Heart left ventricle (tissue), 16 donors: Measurements from ENCODE around the gene HMGXB4. TPM values are rescaled to one million over a fixed set of nuclear protein-coding genes. Genes with fewer than 3 reads are reported as not detected.

ENCODE experiments used
- ATAC-seq, 4 donors: fragments of 200-7000 bp; cut with Tn5 transposase; one replicate each; pipeline ENCODE4 v1.9.1; 2020 to 2022; ENCODE audit warnings: moderate library complexity in 4 of 4, mild to moderate bottlenecking in 3 of 4, moderate number of reproducible peaks in 1 of 4
- DNase-seq, 5 donors: peaks; one replicate each; pipeline ENCODE4 v3.0.0-alpha.2; 2020
- H3K27ac ChIP-seq, 12 donors: fragments of 200-600 bp; sonication (generic) in 4 of 12; one replicate each; pipeline versions ENCODE4 v1.5.0 to v1.8.0; 2016 to 2022; ENCODE audit warnings: mild to moderate bottlenecking in 2 of 12
- H3K27me3 ChIP-seq, 9 donors: fragments of 200-600 bp; sonication (generic) in 2 of 9; one replicate each; pipeline versions ENCODE4 v1.5.1 to v1.8.0; 2016 to 2022; ENCODE audit warnings: mild to moderate bottlenecking in 3 of 9
- H3K36me3 ChIP-seq, 9 donors: fragments of 200-600 bp; sonication (generic) in 2 of 9; one replicate each; pipeline versions ENCODE4 v1.5.0 to v1.8.0; 2018 to 2022; ENCODE audit warnings: mild to moderate bottlenecking in 2 of 9
- H3K4me1 ChIP-seq, 12 donors: fragments of 200-600 bp; sonication (generic) in 4 of 12; one replicate each; pipeline versions ENCODE4 v1.5.0 to v1.8.0; 2016 to 2022; ENCODE audit warnings: mild to moderate bottlenecking in 3 of 12
- H3K4me3 ChIP-seq, 12 donors: fragments of 200-600 bp; sonication (generic) in 4 of 12; one replicate each; pipeline versions ENCODE4 v1.5.0 to v1.8.0; 2017 to 2022; ENCODE audit warnings: mild to moderate bottlenecking in 9 of 12, moderate library complexity in 4 of 12
- H3K9me3 ChIP-seq, 12 donors: fragments of 200-600 bp; sonication (generic) in 4 of 12; one replicate each; pipeline versions ENCODE4 v1.5.0 to v1.8.0; 2016 to 2022; ENCODE audit warnings: mild to moderate bottlenecking in 1 of 12
- CTCF ChIP-seq, 12 donors: fragments of 200-600 bp; sonication (generic) in 4 of 12; IDR thresholded peaks; one replicate each; pipeline versions ENCODE4 v1.5.0 to v1.8.0; 2018 to 2022; ENCODE audit warnings: antibody characterized with exemption in 12 of 12, mild to moderate bottlenecking in 5 of 12
- POLR2A ChIP-seq, 2 donors: fragments of 450-650 bp; IDR thresholded peaks; one replicate each; pipeline ENCODE4 v1.6.1; 2017; ENCODE audit warnings: antibody characterized with exemption in 2 of 2, mild to moderate bottlenecking in 2 of 2, moderate library complexity in 2 of 2
- WGBS, 4 donors: extraction: QIAGEN DNeasy Blood & Tissue Kit in 2 of 4; methylation state at CpG; one replicate each; pipeline versions ENCODE4 v1.1.5 to v1.1.7; 2013 to 2018; 5-methylcytosine and 5-hydroxymethylcytosine counted together
- intact Hi-C, 10 donors: fragments of 100-400 bp; cut with DNase I; formaldehyde crosslinking; loops; one replicate each; pipeline versions ENCODE4 v1.11.1 to v1.14.2; 2022
- polyA plus RNA-seq, 2 donors: library from polyadenylated mRNA; stranded (reverse); fragments of 200-250 nt; gene quantifications; one replicate each; pipeline ENCODE4 v1.2.3, GENCODE V29; 2013
- total RNA-seq, 9 donors: library from RNA; depleted of rRNA in 2 of 9; stranded (reverse); fragments of >200 nt in 2 of 9; fragmentation: NEBNext Ultra II Directional in 3 of 9; extraction: Animal tissue kit (Norgen Biotek cat#: 25700) in 3 of 9; gene quantifications; one replicate each; pipeline versions ENCODE4 v1.1.0 to v1.2.4, GENCODE V29; 2016 to 2023
- donor health status: ischemic (EF 13 %, LVEDD 7.1; RV severe dilation, severe dysfunction).
- donor health status: healthy with polysubstance abuse.
- donor health status: DM: no; HTN: yes; CAD: no.
- donor health status: DM: no; HTN: no; CAD: no.
- donor health status: ischemic (EF 25% LVEDD 6.9; RV normal size, moderate dysfunction).
- donor health status: ischemic (EF 25% LVEDD 5.7; RV mildly dilated, moderate dysfunction).
- donor health status: healthy.
- donor health status: DM: yes; HTN: yes; CAD: no.
- donor health status: ischemic (EF 35%, LVEDD 5.7; RV mildly dilated, moderate dysfunction).
- donor health status: nonischemic (EF 11% LVEDD 7.7; RV severe dilation, severe dysfunction).
- donor health status: DM: yes; HTN: yes; CAD: no.
- donor health status: PGD.
- donor health status: ischemic (EF 29% LVEDD 5.4; RV normal size, mild dysfunction).
- donor health status: nonischemic (EF 23%, LVEDD 6.1; RV moderate dilation, normal function).

Gene HMGXB4
- total and polyA plus RNA-seq, 11 donors: 5.6 to 14.2 (median 8.0) TPM

GRCh38 chr22:35333220-35333619 lies 75.9 kb downstream of the HMGXB4 start:
- intact Hi-C loops: no loop called here

DNA sequence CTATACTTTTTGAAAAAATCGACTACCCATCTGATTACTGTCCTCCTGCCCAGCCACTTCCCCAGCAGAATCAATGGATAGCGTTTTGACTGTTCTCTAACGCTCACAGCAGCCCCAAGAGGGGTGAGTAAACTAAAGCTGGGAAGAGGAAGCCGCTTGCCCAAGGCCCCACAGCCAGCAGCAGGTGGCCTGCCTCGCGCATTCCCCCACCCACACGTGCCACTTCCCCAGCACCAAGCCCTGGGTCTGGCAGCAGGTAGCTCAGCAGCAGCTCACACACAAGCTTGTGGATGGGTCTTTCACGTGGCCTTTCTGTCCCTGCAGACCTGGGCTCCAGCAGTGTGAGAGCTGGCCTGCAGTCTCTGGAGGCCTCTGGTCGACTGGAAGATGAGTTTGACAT lies 76.7 kb downstream of the HMGXB4 start:
- DNase-seq: no peak
- peak overlapping the region in 1 of 12 donors; percentile 3 for H3K27ac ChIP-seq

More at GRCh38 chr22:35333220-35333619, 75.9 kb downstream of the HMGXB4 start:
- peak in 1 of 5 donors; percentile 15 for DNase-seq
- Histone ChIP-seq H3K36me3 (peaks cover 0 to 98% (median 84%) of the 10 kb centered on the region in 9 donors), H3K4me3 (no peak overlapping the region), H3K27me3 (no peaks in the 10 kb centered on the region), H3K4me1 (peaks cover 0 to 50% (median 19%) of the 10 kb centered on the region in 12 donors), H3K9me3 (no peaks in the 10 kb centered on the region), H3K27ac (peak overlapping the region in 2 of 12 donors; percentile 18 to 79)
- WGBS, 4 donors: 73 to 97% (median 94%) methylated on average over 3 to 7 of the region's 7 CpGs
- TF ChIP-seq CTCF (IDR thresholded peaks at IDR 0.05) (no peak), POLR2A (IDR thresholded peaks at IDR 0.05) (no peak)
- no peak for ATAC-seq

DNA sequence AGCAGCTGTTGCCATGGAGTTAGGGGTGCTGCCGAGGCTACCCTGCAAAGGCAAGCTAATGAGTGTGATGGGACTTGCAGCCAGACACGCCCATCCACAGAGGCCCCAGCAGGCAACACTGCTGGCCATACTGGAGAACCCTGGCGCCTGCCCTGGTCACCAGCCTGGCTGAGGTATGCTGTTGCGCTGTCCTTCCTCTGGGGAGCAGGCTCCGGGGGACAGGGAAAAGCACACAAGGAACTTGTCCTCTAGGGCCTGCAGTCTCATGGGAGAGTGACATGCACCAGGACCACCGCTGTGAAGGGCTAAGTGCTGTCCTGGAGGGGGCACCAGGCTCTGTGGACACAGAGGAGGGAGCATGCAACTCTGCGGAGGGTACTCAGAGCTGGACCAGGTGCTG lies 78.2 kb downstream of the HMGXB4 start:
- WGBS, 4 donors: 58 to 80% (median 78%) methylated on average over 5 to 7 of the region's 7 CpGs
- peaks cover 0 to 98% (median 93%) of the 10 kb centered on the region in 9 donors for H3K36me3 ChIP-seq
- ATAC-seq: peak in 1 of 4 donors; percentile 9
- peaks cover 0 to 40% (median 13%) of the 10 kb centered on the region in 12 donors for H3K4me1 ChIP-seq
- no peaks in the 10 kb centered on the region for H3K9me3 ChIP-seq
- intact Hi-C loops: no loop called here
- H3K27me3 ChIP-seq: no peaks in the 10 kb centered on the region
- H3K27ac ChIP-seq: peak overlapping the region in 1 of 12 donors; percentile 57
- no peak overlapping the region for H3K4me3 ChIP-seq
- DNase-seq: no peak
- TF ChIP-seq CTCF (IDR thresholded peaks at IDR 0.05) (no peak), POLR2A (IDR thresholded peaks at IDR 0.05) (no peak)

More for the DNA sequence above, 76.7 kb downstream of the HMGXB4 start:
- WGBS, 4 donors: 61 to 69% (median 65%) methylated on average over 4 to 9 of the region's 9 CpGs
- Histone ChIP-seq H3K27me3 (no peaks in the 10 kb centered on the region), H3K4me1 (peaks cover 0 to 50% (median 19%) of the 10 kb centered on the region in 12 donors), H3K9me3 (no peaks in the 10 kb centered on the region), H3K36me3 (peaks cover 0 to 98% (median 85%) of the 10 kb centered on the region in 9 donors), H3K4me3 (no peak overlapping the region)
- intact Hi-C loops: no loop called here
- ATAC-seq: no peak
- no peak for TF ChIP-seq CTCF (IDR thresholded peaks at IDR 0.05)
- no peak for TF ChIP-seq POLR2A (IDR thresholded peaks at IDR 0.05)

DNA sequence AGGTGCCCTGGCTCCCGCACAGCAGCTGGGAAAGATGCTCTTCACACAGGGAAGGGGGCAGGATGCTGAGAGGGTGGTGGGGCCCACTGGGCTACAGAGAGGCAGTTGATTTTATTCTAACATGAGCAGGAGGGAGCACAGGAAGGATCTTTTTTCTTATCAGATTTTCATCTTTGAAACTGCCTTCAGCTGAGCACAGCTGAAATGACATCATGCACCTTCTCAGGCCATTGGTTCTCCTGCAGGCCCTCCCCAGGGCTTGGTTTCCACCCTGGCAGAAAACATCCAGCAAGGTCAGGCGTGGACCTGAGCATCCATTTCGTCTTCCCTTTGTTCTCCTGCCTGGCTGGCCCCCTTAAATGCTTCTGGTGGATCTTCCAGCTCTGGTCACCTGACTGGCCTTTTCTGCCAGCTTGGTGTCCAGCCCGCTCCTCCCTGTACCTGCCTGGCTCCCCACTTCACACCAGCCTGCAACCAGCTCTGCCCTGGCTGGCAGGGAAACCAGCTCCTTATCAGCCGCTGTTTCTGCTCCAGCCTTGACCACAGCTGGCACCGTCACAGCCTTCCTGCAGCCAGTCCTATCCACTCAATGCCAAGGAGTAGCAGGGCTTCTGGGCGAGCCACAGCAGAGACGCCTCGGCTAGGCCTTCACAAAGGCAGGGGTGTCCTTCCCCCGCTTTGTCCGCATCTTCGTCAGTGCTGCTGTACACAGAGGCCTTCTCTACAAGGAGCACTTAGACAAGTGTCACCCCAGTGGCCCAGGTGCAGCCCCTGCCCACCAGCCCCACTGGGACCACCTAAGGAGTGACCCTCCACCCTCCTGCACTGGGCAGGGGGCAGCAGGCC lies 78.9 kb downstream of the HMGXB4 start:
- WGBS, 4 donors: 60 to 69% (median 63%) methylated on average over 12 of the region's 12 CpGs
- Histone ChIP-seq H3K4me3 (no peak overlapping the region), H3K36me3 (peaks cover 0 to 98% (median 93%) of the 10 kb centered on the region in 9 donors), H3K4me1 (peaks cover 0 to 36% (median 9%) of the 10 kb centered on the region in 12 donors), H3K27ac (peak overlapping the region in 8 of 12 donors; percentile 24 to 57 (median 41)), H3K27me3 (no peaks in the 10 kb centered on the region), H3K9me3 (no peaks in the 10 kb centered on the region)
- TF ChIP-seq POLR2A (IDR thresholded peaks at IDR 0.05) (no peak), CTCF (IDR thresholded peaks at IDR 0.05) (no peak)
- intact Hi-C loops: no loop called here
- DNase-seq (peak in 4 of 5 donors; percentile 42 to 83 (median 64)), ATAC-seq (peak; percentile 69 to 78 (median 75))
